SK-N-MC (cell line): ENCODE data around the gene POLR1H.

Source experiments
- DNase-seq: peaks from one replicate; pipeline ENCODE4 v3.0.0-alpha.2; 2011; ENCODE audit warnings: low read depth, low spot score
- H3K27ac ChIP-seq: fragments of 200-600 bp; sonication (generic); 2 replicates; pipeline ENCODE4 v1.5.1; 2016; ENCODE audit warnings: mixed run types
- H3K36me3 ChIP-seq: fragments of 200-600 bp; sonication (generic); 2 replicates; pipeline ENCODE4 v1.6.1; 2017; ENCODE audit warnings: antibody characterized with exemption, low read length, mixed read lengths; ENCODE audit not compliant: insufficient read depth
- H3K4me3 ChIP-seq: fragments of 200-600 bp; sonication (generic); 2 replicates; pipeline ENCODE4 v1.5.1; 2016
- H3K9ac ChIP-seq: fragments of 200-600 bp; sonication (generic); 2 replicates; pipeline ENCODE4 v1.8.0; 2017; ENCODE audit warnings: mixed run types, mixed read lengths; ENCODE audit not compliant: insufficient read length
- H3K9me3 ChIP-seq: fragments of 200-600 bp; sonication (generic); 2 replicates; pipeline ENCODE4 v1.6.1; 2017; ENCODE audit warnings: low read depth, mild to moderate bottlenecking, antibody characterized with exemption, low read length, moderate library complexity, mixed read lengths
- EZH2 ChIP-seq: fragments of 200-600 bp; sonication (generic); IDR thresholded peaks from one replicate; pipeline ENCODE4 v1.6.1; 2017; ENCODE audit warnings: antibody characterized with exemption
- FOXP2 ChIP-seq: optimal IDR thresholded peaks from 2 replicates; pipeline ENCODE3; 2011; ENCODE audit warnings: mild to moderate bottlenecking, moderate library complexity; ENCODE audit not compliant: insufficient read depth; ENCODE audit errors: extremely low read length, control extremely low read depth
- POLR2AphosphoS5 ChIP-seq: IDR thresholded peaks from 2 replicates; pipeline ENCODE4 v1.6.1; 2012; ENCODE audit warnings: mild to moderate bottlenecking, low read depth, low read length, borderline replicate concordance

Gene POLR1H

DNA sequence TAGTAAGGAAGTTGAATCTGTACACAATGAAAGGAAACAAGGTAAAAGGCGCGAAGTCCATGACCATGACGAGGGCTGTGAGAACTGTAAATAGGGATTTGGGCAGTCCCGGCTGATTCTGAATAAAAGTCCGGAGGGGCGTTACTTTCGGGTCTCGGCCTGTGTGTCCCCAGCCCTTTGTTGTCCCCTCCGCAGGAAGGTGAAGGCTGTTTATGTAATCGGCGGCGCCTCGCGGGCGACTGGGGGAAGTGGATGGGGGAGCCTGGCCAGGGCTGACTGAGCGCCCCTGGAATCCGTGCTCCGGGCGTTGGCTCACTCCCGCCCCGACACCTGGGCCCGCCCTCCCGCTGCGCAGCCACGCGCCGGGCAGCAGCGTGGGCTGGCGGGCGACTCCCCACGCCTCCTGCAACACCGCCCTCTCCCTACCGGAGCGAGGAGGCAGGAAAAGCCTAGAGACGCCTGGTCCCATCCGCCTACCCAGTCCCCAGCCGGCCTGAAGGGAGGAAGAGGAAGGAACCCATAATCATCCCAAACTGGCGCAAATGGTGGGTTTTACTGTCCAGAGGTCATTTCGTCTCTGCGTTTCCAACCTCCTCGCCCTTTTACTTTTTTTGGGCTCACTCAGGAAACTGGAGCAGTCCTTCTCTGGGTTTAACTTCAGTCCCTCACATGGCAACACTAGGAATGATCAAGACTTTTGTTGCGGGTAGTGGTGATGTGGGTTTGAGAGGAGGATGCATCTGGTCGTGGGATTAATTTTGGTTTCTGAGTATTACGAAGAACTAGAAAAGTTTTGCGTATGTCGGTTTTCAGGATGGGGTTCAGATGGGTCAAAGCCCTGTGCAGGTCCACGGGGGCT, 39.7 kb downstream of the POLR1H start:
- H3K36me3 ChIP-seq: no peaks in the 10 kb centered on the region
- TF ChIP-seq FOXP2 (no peak), POLR2AphosphoS5 (no peak), EZH2 (no peak)
- no peak for DNase-seq
- H3K4me3 ChIP-seq: peak overlapping the region; percentile 77; the same call in 1 of the 2 replicates
- no peak overlapping the region for H3K9ac ChIP-seq
- no peaks in the 10 kb centered on the region for H3K9me3 ChIP-seq
- H3K27ac ChIP-seq: no peak overlapping the region

- Histone ChIP-seq H3K27ac (no peak overlapping the region), H3K9ac (peak overlapping the region; percentile 45), H3K4me3 (peak overlapping the region; percentile 77), H3K9me3 (no peaks in the 10 kb centered on the region), H3K36me3 (no peaks in the 10 kb centered on the region)
- TF ChIP-seq POLR2AphosphoS5: peak; percentile 70
- no peak for TF ChIP-seq FOXP2
- no peak for DNase-seq
These were observed 40.7 kb downstream of the POLR1H start for GRCh38 chr6:30101444-30102413.

DNA sequence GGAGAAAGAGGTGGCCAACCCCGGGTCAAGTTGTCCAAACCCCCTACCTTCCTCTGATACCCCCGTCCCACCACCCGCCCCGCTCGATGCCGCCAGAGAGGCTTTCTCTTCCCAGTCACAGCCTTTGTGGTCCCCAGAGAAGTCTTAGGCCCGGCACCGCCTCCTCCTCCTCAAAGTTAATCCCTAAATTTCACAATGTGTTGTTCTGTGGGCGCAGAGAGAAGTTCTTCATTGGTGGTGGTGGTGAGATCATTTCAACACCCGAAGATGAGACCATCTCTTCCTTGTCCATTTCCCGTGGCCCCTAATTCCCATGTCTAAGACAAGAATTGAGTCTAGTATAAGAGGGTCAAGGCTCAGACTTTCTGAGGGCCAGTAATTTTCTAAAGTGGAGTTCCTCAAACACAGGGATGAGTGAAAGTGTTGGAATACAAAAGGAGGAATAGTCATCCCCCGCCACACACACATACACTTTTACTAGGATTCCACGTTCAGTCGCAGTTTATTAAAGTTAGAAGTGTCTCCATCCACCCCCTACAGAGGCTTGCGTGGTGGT, 41.4 kb downstream of the POLR1H start:
- Histone ChIP-seq H3K4me3 (peak overlapping the region; percentile 77), H3K9ac (peak overlapping the region; percentile 45), H3K9me3 (no peaks in the 10 kb centered on the region), H3K27ac (peak overlapping the region; percentile 40; the same call in 1 of the 2 replicates), H3K36me3 (no peaks in the 10 kb centered on the region)
- no peak for TF ChIP-seq FOXP2
- TF ChIP-seq EZH2: no peak
- TF ChIP-seq POLR2AphosphoS5: no peak
- no peak for DNase-seq

- no peaks in the 10 kb centered on the region for H3K9me3 ChIP-seq
- DNase-seq: peak; percentile 73
- H3K9ac ChIP-seq: peak overlapping the region; percentile 19
- no peaks in the 10 kb centered on the region for H3K36me3 ChIP-seq
- peak overlapping the region; percentile 40; the same call in 1 of the 2 replicates for H3K27ac ChIP-seq
- TF ChIP-seq FOXP2 (peak; percentile 53), POLR2AphosphoS5 (no peak)
- H3K4me3 ChIP-seq: peak overlapping the region; percentile 77
These were observed 42.2 kb downstream of the POLR1H start for GRCh38 chr6:30102970-30103871.

DNA sequence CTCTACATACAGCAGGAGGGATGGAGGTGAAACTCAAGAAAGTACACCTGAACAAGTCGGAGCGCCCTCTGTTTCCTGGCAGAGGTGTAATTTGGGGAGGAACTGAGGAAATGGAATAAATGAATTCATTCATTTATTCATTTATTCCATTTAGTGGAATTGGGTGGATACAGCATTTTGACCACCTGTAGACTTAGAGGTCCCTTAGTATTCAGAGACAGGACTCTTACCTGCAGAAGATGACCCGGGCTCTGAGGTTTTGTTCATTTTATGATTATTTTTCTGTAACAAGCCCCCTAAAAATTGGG, 42.8 kb downstream of the POLR1H start:
- H3K36me3 ChIP-seq: no peaks in the 10 kb centered on the region
- no peak overlapping the region for H3K9ac ChIP-seq
- H3K27ac ChIP-seq: no peak overlapping the region
- no peaks in the 10 kb centered on the region for H3K9me3 ChIP-seq
- DNase-seq: no peak
- H3K4me3 ChIP-seq: peak overlapping the region; percentile 77
- no peak for TF ChIP-seq FOXP2
- TF ChIP-seq EZH2: no peak
- no peak for TF ChIP-seq POLR2AphosphoS5

DNA sequence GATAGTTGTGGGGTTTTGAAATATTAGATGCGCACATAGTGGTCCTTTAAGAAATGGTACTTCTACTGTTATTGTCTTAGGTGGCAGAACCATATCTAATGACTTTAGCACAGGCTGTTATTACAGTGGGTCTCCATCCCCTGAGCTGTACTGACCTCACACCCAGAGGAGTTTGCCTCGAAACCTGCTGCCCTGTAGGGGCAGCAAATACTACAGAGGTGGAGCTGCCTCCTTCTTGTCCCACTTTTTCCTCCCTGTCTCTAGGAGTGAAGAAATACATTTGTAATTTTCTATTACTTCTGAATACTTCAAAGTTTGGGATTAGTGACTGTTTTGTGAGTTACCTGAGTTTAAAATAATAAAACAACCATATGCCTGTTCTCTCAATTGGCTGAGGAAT, 43.6 kb downstream of the POLR1H start:
- DNase-seq: no peak
- Histone ChIP-seq H3K4me3 (no peak overlapping the region), H3K9me3 (no peaks in the 10 kb centered on the region), H3K9ac (no peak overlapping the region), H3K27ac (no peak overlapping the region), H3K36me3 (no peaks in the 10 kb centered on the region)
- no peak for TF ChIP-seq FOXP2
- no peak for TF ChIP-seq EZH2
- no peak for TF ChIP-seq POLR2AphosphoS5

DNA sequence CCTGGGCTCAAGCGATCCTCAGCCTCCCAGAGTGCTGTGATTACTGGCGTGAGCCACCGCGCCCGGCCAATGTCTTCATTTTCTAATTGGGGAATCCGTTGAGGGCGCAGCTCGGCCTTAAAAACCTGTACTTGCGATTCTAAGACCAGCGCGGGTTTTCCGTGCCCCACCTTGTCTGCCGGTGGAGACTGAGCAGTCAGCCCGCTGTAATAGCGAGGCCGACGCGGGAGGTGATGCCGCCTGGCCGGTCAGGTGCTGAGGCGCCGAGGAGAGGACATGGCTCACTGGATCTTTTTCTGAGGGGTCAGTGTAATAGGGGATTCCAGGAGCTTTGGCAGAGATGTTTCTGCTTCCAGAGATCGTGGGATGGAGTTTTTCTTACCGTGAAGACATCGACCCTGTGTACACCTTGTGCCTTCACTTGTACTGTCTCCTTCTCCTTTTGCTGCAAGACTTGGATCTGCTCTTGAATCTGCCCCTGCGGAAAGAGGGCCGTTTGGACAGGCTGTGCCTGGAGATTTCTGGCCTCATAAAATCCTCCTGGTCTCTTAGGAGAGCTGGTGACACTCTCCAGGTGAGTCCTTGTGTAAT, 50.3 kb downstream of the POLR1H start:
- H3K9me3 ChIP-seq: no peaks in the 10 kb centered on the region
- TF ChIP-seq POLR2AphosphoS5 (no peak), FOXP2 (no peak), EZH2 (no peak)
- H3K27ac ChIP-seq: no peak overlapping the region
- no peaks in the 10 kb centered on the region for H3K36me3 ChIP-seq
- no peak for DNase-seq
- no peak overlapping the region for H3K9ac ChIP-seq
- H3K4me3 ChIP-seq: no peak overlapping the region
